ENCODE data around the gene CD52.
"Not testable (repeated sequence)": the region's sequence is repeated elsewhere in the genome, so short reads cannot be mapped to it uniquely, and the experiment has no call there.

DNA sequence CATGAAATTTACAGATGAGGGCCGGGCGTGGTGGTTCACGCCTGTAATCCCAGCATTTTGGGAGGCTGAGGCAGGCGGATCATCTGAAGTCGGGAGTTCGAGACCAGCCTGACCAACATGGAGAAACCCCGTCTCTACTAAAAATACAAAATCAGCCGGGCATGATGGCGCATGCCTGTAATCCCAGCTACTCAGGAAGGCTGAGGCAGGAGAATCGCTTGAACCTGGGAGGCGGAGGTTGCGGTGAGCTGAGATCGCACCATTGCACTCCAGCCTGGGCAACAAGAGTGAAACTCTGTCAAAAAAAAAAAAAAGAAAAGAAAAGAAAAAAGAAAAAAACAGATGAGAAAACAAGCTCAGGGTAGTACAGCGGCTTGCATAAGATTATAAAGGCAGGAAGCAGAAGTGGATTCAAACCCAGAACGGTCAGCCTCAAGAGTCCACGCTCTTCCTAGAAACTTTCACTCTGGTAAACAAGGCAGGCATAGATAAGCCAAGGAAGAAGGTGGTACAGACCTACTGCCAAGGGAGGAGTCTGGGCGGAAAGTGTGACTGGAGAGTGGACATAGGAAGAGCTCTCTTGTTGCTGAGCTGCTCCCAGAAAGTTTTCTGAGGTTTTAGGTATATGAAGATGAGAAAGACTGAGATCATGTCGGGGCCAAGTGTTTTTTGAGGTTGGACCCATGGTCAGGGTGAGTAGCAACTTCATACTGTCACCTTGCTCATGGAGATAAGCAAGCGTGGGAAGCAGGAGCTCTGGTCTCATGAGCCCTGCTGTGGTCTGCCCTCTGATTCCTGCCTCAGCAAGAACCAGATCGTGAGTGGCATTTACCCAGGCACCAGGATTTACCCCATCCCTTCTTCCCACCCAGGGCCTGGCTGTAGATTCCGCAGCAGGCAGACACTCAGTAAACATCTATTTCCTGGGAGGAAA, 9.5 kb upstream of the CD52 start:
- TF ChIP-seq, protein P1, sequence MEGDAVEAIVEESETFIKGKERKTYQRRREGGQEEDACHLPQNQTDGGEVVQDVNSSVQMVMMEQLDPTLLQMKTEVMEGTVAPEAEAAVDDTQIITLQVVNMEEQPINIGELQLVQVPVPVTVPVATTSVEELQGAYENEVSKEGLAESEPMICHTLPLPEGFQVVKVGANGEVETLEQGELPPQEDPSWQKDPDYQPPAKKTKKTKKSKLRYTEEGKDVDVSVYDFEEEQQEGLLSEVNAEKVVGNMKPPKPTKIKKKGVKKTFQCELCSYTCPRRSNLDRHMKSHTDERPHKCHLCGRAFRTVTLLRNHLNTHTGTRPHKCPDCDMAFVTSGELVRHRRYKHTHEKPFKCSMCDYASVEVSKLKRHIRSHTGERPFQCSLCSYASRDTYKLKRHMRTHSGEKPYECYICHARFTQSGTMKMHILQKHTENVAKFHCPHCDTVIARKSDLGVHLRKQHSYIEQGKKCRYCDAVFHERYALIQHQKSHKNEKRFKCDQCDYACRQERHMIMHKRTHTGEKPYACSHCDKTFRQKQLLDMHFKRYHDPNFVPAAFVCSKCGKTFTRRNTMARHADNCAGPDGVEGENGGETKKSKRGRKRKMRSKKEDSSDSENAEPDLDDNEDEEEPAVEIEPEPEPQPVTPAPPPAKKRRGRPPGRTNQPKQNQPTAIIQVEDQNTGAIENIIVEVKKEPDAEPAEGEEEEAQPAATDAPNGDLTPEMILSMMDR (IDR thresholded peaks at IDR 0.05), result not testable (repeated sequence)
- not testable (repeated sequence) for TF ChIP-seq POLR2A, EP300 (IDR thresholded peaks at IDR 0.05)

All from suprapubic skin (tissue), 3 donors.